HG02798 (cell line): ENCODE results near the gene OR4D1.

ENCODE experiments used
- ATAC-seq: cut with Tn5 transposase; IDR thresholded peaks from one replicate; pipeline ENCODE4 v1.9.1; 2021; ENCODE audit warnings: mild to moderate bottlenecking; ENCODE audit not compliant: unreplicated experiment, poor library complexity

Gene OR4D1

DNA sequence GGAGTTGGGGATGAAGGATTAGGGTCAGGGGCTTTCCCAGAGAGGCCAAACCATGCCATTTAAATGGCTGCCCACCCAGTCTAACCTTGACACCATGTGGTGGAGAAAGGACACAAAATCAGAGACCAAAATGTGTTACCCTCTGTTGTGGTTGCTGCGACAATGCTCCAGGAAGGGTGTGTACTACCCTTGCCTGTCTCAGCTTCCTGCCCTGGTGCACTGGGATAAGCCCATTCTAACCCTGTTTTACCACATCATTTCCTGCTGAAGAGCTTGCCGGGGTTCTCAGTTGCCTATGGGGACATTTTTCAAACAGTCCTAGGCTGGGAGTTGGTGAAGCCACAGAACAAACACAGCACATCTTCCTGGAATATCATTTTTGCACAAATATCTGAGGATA, 4.9 kb downstream of the OR4D1 start:
- no peak for ATAC-seq

DNA sequence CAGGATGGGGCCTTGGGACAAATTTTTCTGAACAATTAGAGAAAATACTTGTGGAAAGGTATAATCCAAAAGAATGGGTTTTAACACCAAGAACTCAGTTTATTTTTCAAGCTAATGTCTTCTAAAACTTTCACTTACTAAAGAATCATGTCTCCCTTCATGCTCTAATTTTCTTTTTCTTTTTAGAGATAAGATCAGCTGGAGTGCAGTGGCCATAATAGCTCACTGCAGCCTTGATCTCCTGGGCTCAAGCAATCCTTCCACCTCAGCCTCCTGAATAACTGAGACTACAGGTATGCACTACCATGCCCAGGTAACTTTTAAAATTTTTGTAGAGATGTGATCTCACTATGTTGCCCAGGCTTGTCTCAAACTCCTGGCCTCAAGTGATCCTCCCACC, 5.5 kb downstream of the OR4D1 start:
- ATAC-seq, result no peak

DNA sequence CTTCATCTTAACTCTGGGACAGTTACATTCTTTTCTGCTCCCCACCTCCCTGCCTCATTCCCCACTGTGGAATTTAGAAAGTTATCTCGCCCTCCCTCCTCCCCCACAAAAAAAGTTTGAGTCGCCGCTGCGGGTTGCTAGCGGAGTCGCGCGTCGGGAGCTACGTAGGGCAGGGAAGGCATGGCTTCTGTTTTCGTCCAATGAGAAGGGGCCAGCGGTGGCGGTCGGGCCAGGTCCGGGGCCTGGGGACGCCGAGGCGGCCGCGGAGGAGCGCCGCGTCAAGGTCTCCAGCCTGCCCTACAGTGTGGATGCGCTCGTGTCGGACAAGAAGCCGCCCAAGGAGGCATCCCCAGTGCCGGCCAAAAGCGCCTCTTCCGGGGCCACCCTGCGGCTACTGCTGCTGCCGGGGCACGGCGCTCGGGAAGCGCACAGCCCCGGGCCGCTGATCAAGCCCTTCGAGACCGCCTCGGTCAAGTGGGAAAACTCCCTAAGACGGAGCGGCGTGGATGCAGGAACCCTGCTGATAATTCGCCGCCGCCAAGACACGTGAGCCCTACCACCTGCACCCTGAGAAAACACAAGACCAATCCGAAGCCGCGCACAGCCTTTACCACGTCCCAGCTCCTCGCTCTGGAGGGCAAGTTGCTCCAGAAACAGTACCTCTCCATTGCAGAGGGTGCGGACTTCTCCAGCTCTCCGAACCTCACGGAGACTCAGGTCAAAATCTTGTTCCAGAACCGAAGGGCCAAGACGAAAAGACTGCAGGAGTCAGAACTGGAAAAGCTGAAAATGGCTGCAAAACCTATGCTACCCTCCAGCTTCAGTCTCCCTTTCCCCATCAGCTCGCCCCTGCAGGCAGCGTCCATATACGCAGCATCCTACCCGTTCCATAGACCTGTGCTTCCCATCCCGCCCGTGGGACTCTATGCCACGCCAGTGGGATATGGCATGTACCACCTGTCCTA, 8.9 kb downstream of the OR4D1 start:
- no peak for ATAC-seq

DNA sequence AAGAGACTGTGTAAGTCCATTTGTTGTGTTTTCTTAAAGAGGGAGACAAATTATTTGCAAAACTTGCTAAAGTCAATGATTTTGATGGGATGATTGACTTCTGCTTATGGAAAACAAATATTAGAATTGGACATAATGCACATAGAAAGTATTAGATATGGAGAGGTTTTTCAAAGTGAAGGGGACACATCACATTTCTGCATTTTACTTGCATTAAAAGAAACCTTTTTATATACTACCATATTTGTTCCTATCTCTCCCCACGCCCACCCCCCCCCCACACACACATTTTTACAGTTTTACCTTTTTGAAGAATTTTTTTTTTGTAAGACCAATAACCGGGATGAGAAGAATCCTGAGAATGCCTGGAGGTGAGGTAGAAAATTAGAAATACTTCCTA, 10.0 kb downstream of the OR4D1 start:
- no peak for ATAC-seq

DNA sequence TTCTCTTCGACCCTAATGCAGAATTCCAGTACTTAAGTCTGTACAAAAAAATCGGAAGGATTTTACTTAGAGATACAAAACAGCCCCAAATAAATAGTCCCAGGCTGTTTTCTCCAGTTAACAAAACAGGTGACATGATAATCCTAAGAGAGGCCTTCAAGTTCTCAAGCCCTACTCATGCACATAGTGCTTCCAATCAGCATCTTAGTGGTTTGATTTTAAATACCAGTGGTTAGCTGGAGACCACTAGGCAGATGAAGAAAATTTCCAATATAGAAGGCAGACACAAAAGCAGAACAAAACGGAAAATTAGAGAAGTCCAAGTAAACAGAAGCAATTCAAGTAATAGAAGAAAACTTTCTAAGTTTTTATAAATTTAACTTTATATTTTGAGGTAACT, 13.4 kb downstream of the OR4D1 start:
- no peak for ATAC-seq

DNA sequence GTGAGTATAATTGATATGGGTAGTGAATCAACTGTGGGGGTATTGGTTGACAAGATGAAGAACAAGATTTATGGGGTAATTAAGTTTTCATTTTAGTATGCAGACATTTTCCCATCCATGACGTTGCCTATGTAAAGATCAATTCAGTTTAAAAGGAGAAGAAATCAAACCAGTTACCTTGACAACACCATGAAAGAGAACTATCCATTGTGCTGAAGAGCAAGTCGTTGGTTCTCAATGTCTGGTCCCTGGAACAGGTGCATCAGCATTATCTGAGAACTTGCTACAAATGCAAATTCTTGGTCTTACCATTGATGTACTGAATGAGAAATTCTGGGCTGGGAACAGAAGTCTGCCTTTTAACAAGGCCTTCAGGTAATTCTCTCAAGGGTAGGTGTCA, 17.8 kb downstream of the OR4D1 start:
- no peak for ATAC-seq

DNA sequence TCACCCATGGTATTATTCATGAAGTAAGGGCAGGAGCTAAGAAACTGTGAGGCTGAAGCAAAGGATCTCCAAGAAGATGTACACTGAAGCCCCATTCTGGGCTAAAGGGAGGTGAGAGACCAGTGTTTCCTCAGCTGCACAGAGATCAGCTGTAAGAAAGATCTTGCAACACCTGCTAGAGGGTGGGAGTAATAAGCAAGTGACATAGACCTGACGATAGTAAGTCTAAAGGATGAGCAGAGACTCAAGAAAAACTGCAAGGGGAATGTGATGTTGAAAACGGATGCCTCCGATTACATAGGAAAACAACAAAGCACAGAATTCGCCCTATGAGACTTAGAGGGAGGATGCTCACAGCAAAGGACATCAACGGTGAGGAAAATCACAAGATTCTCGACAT, 18.5 kb downstream of the OR4D1 start, which contains the start of gene OR4D2:
Gene OR4D2, plus strand, starts transcription at position 301 of the 400 bp plus-strand sequence. CDS start 2,674 bp downstream, outside the sequence.
- no peak for ATAC-seq

DNA sequence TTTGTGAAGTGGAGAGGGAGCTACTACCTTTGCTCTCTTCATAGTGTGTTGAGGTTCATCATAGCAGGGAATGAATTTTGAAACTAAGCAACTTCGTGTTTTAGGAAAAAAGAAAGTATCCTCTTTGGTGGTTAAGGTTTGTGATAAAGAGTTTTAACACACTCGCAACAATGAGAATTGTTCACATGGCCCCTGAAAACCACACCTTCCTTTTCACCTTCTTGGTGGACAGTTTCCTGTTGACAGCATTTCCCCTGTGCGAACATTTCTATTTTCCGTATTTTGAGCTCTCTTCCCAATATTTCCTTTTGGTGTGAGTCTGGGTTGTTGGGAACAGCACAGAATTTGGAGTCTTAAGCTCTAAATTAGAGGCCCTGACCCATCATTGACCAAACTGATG, 22.4 kb downstream of the OR4D1 start:
- ATAC-seq, result no peak

DNA sequence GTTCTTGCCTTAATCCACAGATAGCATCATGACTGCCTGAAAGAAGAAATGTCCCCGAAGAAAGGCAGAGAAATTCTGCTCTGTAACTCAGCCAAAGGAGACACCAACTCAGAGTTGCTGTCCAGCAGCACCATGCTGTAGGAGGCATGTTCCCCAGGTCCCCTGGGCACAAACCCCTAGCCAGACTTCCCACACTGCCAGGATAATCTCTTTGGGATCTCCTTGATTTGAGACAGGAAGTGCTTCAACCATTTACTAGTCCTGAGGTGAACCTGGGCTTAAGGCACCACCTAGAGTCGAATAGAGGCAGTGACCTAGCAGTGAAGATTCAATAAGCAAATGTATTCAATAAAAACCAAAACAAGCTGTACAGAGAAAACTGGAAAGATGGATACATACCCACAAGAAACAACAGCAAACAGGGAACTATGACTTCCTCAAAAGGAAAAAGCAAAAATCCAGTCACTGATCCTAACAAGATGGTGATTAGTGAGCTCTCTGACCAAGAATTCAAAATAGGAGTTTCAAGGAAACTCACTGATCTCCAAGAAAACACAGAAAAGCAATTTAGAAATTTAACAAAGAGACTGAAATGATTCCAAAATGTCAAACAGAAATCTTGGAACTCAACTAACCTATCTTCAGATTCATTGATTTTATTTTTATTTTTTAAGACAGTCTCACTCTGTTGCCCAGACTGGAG, 24.3 kb downstream of the OR4D1 start:
- no peak for ATAC-seq

DNA sequence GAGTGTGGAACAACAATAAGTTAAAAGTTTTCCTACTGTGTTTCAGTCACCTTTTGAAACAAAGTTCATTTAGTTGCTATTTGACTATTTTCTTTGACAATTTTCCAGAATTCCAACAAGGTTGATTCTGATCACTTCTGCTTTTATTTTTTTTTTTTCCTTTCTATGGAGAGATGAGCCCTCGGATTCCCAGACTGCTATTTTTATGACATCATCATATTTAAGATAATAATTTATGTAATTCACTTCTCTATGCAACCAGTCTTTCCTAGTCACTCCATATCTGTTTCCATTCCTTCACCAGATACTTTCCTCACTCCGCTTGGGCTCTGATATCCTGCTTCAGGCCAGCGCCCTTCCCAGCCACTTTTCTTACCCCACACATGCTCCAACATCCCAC, 26.7 kb downstream of the OR4D1 start:
- ATAC-seq, result no peak

DNA sequence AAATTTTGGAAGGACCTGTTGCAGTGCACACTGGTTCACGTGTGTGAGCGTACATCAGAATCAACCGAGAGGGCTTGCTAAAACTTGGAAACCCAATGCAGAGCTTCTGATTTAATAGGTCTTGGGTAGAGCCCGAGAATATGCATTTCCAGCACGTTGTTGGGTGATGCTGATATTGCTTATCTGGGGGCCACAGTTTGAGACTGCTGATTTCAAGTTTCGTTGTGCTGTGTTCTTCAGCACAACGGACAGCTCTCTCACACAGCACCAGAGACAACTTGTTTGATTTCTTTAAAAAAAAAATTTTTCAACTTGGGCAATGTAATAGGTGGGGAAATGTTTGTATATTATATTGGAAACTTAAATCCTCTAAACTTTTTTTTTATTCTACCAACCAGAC, 28.0 kb downstream of the OR4D1 start:
- ATAC-seq, result no peak

DNA sequence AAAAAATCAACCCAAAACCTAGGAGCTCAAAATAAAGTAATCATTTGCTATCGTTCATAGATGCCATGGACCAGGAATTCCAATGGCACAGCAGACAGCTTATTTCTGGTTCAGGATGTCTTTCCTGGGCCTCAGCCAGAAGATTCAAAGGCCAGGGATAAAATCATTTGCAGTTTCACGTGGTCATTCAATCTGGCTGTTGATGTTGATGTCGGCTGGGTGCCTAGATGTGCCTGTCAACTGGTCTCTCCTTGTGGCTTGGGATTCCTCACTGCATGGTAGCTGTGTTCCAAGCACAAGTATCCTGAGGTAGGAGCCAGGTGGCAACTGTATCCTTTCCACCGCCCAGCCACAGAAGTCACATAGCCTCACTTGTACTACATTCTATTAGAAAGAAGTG, 33.6 kb downstream of the OR4D1 start:
- ATAC-seq, result no peak

DNA sequence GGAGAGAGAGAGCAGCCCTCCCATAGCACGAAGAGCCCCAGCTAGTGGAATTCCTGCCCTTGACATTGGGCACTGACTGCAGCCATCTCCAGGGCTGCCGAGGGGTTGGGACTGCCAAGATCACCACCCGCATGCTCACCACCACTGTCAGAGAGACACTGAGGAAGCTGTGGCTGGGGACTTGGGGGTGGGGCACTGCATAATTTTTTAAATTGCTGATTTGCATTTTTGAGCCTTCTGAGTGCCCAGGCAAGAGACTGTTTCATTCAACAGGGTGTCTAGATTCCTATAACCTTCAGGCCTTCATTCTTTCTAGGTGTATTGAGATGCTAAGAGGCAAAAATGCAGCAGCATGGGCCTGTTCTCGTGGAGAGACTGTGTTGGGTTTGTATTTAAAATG, 35.3 kb downstream of the OR4D1 start:
- no peak for ATAC-seq

DNA sequence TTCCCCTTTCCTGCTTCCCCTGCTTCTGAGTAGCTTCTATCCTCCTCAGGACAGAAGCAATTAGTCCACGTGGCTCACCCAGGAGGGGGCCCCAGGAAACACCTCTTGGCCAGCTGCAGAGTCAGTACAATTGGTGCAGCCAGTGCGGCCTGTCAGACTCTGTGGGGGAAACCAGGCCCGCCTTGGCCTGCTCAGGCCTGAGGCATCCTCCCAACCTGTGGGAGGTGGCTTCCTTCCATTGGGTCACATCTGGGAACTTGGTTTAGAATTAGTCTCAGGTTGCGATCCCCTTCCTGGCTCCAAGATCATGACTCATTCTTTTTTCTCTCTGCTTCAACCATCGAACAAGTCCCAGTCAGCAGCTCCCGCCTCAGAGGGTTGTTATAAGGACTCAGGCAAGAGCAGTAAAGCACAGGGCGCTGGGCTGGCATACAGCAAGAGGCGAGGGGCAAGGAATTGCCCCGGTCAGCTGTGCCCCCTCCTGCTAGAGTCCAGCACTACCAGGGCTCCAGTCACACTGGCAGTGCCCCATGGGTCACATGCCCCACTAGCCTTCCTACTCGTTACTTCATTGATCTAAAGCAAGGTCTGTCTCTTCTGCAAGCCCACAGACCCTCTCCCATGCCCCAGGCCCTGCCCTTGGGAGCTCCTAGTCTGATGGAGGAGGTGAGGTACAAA, 36.3 kb downstream of the OR4D1 start:
- no peak for ATAC-seq

DNA sequence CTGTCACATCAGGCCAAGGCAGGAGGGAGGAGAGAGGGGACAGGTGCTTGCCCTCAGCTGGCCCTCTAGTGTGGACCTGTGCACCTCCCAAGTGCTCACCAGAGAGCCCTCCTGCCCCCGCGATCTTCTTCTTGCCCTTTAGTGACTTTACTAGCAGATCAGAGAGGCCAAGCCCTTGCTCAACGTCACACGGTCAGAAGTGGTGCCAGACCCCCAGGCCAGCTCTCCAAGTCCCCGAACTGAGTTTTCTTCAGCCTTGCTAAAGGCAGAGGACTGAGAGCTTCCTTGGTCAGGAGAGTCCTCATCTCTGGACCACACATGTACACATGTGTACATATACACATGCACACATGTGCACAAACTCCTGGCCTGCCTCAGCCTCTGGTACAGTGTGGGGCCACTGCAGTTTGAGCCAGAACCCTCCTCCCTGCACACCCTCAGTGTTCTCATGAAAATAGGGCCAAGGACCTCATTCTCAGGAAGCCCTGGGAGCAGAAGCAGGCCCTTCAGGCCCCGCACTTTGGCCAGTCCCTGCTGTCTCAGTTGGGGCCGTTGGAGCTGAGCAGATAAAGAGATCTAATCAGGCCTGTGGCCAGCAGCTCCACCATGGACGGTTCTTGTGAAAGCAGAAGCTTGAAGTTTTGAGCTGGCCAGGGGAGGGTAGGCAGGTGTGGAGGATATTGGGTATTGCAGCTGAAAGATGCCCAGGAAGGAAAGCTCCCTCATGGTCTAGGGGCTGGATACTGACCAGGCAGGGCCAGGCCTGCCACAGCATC, 37.0 kb downstream of the OR4D1 start:
- no peak for ATAC-seq

DNA sequence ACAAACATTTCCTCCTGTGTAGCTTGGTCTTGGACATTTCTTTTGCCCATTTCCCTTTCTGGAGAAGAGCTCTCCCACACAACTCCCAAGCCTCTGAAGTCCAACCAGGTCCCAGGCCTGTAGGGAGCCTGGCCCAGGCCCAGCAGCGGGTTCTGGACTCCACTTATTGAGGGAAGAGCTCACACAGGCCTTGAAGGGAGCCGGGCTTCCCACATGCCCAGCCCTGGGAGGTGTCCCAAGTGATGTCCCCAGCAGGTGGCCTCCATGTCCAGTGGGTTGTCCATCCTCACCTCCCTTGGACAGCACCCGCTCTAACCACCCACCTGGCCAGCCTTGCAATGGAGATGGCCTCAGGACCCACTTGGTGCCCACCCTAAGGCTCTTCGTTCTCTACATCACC, 38.4 kb downstream of the OR4D1 start:
- no peak for ATAC-seq

DNA sequence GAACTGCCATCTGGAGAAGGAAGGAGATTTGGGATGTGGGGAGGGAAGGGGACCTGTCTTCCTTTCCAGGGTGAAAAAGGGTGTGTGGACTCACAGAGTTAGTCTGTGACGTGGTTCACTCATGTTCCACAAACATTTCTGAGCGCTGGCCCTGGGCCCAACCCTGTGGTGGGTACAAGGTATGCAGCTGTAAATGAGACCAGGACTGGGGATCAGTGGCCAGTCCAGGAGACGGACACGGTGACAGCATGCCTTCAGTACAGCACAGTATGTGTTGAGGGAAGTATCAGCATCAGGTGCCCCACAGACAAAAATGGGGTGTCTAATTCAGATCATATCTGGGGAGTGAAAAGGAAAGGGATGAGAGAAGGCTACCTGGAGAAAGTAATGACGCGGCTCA, 38.9 kb downstream of the OR4D1 start:
- ATAC-seq, result no peak

DNA sequence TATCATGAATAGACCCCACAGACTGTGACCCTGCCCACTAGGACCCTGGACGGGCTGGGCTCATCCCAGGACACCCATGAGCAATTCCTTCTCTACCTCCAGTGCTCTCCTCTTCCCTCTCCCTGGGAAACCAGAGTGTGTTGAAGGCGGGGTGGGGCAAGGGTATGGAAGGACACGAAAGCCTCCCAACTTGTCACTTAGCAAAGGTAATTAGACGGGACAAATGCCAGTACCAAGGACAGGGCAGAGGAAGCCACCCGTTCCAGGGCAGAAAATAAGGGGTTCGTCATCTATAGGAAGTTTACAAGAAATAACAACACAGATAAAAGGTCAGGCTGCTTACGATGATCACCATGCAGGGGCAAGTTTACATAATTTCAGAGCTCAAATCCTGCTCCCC, 39.5 kb downstream of the OR4D1 start:
- no peak for ATAC-seq

DNA sequence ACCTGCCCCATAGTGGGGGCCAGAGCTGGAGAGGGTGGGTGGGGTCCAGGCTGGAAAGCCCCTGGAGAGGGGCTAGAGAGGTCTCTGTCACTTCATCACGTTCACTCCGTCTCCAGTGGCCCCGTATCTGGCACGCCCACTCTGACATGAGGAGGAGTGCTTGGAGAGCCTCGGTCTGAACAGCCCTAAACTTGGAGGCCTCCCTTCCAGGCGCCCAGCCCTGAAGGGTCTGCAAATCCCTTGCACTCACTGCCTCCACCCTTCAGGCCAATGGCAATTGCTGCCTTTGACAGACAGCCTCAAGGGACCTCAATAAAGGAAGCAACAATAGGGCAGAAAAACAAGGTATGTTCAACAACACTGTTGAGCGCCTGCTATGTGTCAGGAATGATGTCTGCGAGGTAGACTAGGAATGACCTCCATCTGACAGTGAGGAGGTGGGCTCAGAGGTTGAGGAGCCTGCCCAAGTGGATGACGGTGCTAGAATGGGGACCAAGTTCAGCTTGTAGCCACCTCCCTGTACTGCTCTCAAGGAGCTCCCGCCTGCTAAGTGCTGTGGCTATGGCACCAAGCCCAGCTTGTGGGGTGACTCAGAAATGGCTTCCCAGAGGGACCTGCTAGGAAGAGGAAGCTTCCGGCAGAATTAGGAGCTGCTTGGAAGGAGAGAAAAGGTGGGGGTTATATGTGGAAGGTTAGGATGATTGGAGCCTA, 41.4 kb downstream of the OR4D1 start:
- no peak for ATAC-seq
